Stimulated activated CD4-positive, alpha-beta T cell treated with anti-CD3 and anti-CD28 coated beads, Interleukin-4, amount 100 ng/mL, for 1 hour (primary cell): ENCODE data around the gene ZNF771.

Experiments
- DNase-seq: peaks from one replicate; pipeline ENCODE4 v3.0.0-alpha.2; 2020

The ZNF771 gene

DNA sequence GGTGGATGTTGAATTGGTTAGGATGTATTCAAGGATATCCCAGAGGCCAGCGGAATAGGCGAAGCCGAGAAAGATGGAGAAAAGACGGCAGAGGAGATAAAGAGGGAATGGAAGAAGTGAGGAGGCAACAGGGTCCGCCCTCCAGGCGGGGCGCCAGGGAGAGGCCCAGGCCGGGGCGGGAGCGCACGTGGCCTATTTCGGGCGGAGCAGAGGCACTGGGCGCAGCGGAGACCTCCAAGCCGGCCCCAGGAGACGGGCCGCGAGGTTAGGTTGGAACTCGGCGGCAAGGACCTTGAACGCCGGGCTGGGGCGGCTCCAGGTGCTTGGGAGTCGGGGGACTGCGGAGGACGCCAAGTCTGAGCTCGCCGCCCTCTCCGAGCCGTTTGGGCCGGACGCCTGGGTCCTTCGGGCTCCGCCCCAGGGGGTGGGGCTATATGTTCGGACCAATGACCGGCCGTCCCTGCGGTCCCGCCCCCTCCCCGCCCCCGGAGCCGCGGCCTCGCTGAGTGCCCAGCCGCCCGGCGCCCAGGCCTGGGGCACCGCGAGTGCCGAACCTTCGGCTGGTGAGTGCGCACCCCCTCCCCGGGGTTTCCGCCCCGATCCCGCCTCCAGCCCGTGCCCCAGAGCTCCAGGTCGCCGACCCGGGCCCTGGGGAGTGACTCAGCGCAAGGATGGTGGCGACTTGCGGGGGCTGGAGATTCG lies at the start of gene ZNF771:
TSS of gene ZNF771 (plus strand) at position 505 of the 702 bp plus-strand sequence. CDS start 448 bp downstream, outside the sequence.
- peak; percentile 93 for DNase-seq

- DNase-seq: no peak
Measured at GRCh38 chr16:30357715-30358576, 49.5 kb upstream of the ZNF771 start.

- no peak for DNase-seq
Measured at GRCh38 chr16:30358577-30358936, 48.8 kb upstream of the ZNF771 start.

DNA sequence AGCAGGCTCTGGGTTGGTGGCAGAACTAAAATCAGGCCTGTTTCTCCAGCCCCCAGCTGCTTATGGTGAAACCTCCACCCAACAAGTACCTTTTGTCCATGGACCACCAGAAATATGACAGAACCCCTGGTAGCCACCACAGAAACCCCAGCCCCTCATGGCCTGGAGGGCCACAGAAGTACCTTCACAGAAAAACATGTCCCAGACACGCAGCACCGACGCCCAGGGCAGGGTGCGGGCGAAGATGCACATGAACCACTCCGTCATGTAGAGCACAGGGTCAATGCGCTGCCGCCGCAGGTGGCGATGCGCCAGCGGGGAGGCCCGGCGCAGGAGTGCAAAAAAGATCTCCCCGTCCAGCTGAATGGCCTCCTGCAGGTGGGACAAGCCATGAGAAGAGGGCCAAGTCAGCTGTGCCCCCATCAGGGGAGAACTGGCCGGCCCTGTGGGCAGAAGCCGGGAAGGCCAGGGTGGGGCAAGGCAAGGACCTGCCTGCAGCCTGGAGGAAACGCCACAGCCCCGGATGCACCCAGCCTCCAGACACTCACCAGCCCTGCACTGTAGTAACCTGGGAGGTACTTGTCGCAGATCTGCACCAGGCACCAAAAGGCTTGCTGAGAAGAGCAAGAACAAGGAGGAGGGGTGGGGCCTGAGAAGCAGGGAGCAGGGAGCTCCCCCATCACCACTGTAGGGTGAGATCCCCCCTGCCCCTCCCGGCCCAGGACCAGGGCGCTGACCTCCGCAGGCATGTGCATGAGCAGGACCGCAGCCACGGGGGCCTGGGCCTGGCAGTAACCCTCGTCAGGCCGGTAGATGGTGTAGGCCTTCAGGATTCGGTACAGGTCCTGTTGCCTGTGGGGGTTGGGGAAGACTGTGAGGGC lies 48.2 kb upstream of the ZNF771 start:
- DNase-seq: no peak

DNA sequence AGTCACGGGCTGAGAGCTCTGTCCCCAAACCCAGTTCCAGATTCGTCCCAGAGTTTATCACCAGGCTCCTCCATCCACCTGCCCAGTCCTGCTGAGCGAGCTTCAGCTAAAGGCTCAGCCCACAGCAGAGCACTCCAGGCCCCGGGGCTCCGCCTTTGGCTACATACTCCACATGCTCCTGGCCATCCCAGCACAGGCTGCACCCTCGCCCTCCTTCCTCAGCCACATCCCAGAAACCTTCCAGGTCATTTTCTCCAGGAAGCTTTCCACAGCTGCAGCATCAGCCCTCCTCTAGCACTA lies 47.6 kb upstream of the ZNF771 start:
- no peak for DNase-seq

GRCh38 chr16:30361180-30361579 lies 46.2 kb upstream of the ZNF771 start:
- no peak for DNase-seq

- no peak for DNase-seq
Measured at GRCh38 chr16:30365200-30365599, 42.2 kb upstream of the ZNF771 start.

DNA sequence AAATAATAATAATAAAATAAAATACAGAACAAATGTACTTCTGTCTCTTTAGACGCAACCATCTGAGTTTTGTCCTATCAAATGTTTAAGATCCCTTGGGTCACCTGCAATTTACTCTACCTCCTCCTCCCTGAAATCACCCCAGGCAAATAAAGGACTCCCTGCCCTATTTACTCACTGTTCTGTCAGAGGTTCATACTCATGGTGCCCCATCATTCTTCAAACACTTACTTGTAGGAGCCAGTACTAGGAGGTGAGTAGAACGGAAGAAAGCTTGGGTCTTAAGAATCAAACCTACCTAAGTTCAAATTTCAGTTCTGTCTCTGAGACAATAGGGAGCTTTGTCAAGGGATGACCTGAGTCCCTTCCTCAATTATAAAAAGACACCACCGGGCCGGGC lies 40.9 kb upstream of the ZNF771 start:
- no peak for DNase-seq

GRCh38 chr16:30367349-30368009 lies 39.9 kb upstream of the ZNF771 start:
- no peak for DNase-seq

DNA sequence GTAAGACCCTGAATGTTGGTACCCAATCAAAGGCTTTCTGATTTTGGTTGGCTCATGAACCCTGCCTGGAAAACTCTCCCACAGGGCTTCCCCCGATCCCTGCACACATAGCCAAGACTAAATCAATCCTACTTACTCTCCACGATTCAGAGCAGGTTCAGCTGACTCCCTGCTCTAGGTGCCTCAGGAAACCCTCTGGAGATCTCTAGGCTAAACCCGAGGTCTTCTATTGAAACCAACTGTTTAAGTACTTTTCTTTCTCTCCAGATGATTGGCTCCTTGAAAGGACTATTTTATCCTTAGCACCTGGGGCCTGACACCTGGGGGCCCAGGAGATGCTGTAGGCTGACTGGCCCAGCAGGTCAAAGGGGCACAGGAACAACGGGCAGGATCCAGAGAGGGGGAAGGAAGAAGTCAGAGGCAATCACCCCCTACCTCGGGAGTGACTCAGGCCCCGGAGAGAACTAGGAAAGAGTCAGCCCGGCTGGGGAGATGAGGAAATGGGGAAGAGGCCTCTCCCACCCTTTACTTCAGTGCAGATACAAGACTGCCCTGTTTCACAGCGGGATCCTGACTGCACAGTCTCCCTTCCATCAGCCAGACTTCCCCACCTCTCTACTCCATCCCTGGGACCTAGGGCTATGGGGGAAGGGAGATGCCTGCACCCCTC lies 39.1 kb upstream of the ZNF771 start:
- DNase-seq: no peak

- no peak for DNase-seq
Measured at GRCh38 chr16:30368792-30369090, 38.7 kb upstream of the ZNF771 start.

DNA sequence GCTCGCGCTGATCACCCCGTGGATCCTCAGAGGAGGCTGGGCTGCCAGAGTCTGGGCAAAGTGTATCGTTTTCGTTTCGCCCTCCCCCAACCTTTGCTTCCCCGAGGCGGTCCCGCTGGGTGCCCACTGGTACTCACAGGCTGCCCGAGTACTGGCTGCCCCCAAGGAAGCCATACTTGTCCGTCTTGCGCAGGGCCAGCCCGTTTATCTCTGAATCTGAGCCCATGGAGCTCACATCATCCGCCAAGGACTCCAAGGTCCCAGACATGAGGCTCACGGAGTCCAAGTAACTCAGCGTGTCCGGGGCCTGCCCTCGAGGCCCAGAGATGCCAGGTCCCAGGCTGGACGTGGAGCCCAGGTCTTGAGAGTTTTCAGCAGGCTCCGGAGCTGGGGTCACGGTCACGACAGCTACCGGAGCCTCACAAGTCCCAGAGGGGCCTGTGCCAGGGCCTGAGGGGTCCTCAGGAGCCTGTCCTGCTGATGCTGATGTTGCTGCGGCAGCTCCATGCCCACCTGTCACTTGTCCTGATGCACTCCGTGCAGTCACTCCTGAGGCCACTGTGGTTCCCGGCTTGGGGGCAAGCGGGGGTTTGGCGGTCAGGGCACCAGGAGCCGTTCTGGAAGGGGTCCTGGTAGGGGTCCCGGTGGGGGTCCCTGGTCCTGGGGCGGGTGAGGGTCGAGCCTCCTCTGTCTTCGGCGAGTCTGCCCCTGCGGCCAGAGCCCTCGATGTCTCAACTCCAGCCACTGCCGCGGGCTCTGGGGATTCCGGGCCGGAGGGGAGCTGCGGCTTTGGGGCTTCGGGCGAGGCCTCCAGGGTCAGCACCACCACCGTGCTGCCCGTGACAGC lies 38.1 kb upstream of the ZNF771 start:
- DNase-seq: no peak

DNA sequence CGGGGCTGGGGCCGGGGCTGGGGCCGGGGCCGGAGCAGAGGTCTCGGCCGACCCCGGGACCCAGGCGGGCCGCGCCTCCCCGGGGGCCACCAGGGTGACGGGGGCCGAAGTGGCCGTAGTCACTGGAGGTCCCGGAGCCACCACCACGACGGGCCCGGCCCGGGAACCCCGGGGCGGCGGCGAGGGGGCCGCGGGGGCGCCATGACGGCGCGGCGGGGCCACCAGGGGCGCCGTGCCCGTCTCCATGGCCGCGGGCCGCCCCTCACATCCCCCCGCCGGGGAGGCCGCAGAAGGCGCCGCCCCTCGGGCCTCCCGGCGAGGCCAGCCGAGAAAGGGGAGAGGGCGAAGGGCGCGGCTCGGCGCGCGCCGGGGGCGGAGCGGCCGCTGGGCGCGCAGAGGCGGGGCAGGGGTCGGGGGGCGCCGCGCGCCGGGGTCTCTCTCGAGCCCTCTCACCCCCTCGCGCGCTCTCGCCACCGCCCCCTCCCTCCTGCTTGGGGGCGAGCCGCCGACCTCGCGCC lies 37.4 kb upstream of the ZNF771 start:
- DNase-seq: no peak

DNA sequence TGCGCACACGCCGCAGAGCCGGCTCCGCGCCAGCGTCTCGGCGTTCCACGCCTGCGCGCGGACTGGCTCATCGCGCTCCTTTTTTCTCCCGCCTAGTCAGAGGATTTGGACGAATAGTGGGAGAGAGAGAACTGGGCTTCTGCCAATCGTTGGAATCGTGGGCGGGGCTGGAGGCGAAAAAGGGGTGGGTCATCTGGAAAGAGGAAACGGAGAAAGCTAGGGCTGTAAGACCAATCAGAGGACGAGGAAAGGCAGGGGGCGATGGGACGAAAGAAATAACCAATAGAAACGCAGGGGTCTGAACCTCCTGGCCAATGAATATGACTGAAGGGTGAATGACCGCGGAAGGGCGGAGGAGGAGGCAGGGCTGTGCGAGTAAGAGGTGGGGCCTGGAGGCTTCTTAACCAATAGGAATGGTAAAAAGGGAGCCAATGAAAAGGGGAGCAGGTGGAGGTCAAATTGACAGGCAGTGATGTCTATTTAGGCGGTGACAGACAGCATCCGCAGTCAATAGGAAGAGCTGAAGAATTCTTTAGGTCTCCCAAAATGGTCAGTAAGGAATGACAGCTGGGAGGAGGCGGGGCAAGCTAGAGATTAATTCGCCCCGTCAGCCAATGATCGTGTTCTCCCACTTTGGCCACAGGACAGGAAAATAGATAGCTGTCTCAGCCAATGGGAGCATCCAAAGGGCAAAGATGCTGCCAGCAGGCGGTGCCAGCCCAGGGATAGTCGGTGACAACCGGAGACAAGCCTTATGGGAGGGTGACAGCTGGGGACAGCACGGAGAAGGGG lies 36.8 kb upstream of the ZNF771 start, which contains the start of gene TBC1D10B:
TSS of gene TBC1D10B (minus strand) at position 39 of the 792 bp plus-strand sequence. CDS start 311 bp downstream, outside the sequence.
- peak; percentile 96 for DNase-seq

DNA sequence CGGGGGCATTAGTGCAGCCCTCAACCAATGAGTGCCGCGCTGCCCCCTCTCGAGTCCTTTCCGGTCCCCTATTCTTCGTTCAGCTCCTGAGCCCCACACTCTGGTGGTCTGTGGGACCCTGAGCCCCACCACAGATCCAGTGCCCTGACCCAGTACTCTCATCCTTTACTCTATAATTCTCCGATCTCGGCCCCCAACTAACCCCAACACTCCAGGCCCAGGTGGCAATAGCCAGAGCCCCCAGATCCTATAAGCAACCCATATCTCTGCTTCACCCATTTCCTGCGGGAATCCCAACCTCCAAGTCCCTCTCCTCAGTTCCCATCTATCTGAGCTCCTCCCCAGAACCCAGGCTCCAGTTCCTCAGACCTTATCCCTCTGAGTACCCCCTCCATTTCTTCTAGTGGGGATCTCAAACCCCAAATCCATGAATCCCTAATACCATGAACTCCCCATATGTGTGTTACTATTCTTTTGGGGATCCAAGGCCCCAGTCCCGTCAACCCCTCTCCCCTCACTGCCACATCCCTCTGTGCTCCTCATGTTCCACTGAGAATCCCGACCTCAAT lies 36.1 kb upstream of the ZNF771 start:
- DNase-seq: no peak

DNA sequence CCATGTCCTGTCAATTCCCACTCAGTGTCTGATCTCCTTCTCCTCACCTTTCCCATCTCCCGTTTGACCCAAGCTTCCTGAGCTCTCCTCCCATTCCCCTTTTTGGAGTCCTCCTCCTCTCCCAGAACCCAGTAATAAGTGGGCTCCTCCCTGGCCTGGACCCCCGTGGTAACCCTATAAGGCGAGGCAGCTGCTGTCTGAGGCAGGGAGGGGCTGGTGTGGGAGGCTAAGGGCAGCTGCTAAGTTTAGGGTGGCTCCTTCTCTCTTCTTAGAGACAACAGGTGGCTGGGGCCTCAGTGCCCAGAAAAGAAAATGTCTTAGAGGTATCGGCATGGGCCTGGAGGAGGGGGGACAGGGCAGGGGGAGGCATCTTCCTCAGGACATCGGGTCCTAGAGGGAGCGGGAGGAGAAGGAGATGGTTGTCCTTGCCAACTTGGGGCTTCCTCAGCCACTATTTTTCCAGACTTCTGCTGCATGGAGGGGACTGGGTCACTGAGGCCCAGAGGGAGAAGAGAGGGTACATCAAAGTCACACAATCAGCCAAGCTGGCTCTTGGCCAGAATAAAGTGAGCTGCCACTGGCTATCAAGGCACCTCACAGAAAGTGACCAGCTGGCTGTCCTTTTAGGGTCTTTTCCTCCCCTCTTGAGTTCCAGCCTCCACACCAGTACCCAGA lies 35.2 kb upstream of the ZNF771 start:
- no peak for DNase-seq

GRCh38 chr16:30372725-30373124 lies 34.7 kb upstream of the ZNF771 start:
- DNase-seq: no peak

- no peak for DNase-seq
Measured at GRCh38 chr16:30374538-30374937, 32.9 kb upstream of the ZNF771 start, which contains the start of gene MYL11. TSS of gene MYL11 (plus strand) at chr16:30374802. CDS start at chr16:30374858, 56 bp downstream.

GRCh38 chr16:30375864-30376263 lies 31.5 kb upstream of the ZNF771 start:
- DNase-seq: no peak
